Stomach (tissue), 4 donors: Measurements from ENCODE around the gene CDC42EP1.

Experiments used
- CTCF ChIP-seq, 7 experiments: fragments of 450-650 bp in 4 of 7; fragments of 200-600 bp in 3 of 7; sonication (generic) in 3 of 7; IDR thresholded peaks; one replicate each; pipeline ENCODE4 v1.5.1; 2016 to 2019; ENCODE audit warnings: antibody characterized with exemption in 7 of 7, control low read depth in 2 of 7, mild to moderate bottlenecking in 1 of 7
- EP300 ChIP-seq: sonication (generic); formaldehyde crosslinking; IDR thresholded peaks from one replicate; pipeline ENCODE4 v1.6.1; 2017; ENCODE audit warnings: antibody characterized with exemption
- POLR2A ChIP-seq, 4 donors: fragments of 450-650 bp; IDR thresholded peaks; one replicate each; pipeline ENCODE4 v1.6.1; 2016; ENCODE audit warnings: antibody characterized with exemption in 4 of 4, control low read depth in 2 of 4, mild to moderate bottlenecking in 1 of 4, moderate library complexity in 1 of 4
- POLR2AphosphoS5 ChIP-seq, 3 donors: sonication (generic); formaldehyde crosslinking; IDR thresholded peaks; one replicate each; pipeline ENCODE4 v1.6.1; 2016; ENCODE audit warnings: antibody characterized with exemption in 3 of 3

DNA sequence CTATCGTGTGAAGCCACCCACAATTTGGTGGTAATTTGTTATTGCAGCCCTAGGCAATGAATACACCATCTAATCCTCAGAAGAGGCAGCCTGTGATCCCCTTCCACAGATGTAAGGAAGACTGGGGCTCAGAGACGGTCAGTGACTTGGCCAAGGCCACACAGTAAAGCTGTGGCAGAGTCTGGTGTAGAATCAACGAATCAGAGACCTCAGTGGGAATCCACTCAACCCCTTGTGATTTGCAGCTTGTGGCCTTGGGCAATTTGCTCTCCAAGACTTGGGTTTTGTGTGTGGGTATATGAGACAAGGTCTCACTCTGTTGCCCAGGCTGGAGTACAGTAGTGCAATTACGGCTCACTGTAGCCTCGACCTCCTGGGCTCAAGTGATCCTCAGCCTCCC is 17.7 kb downstream of the CDC42EP1 start:
- TF ChIP-seq CTCF (IDR thresholded peaks at IDR 0.05) (no peak), POLR2A (IDR thresholded peaks at IDR 0.05) (no peak), EP300 (no peak), POLR2AphosphoS5 (IDR thresholded peaks at IDR 0.05) (no peak)
